ENCODE measurements around the gene CITED1. TPM values are rescaled to one million over a fixed set of nuclear protein-coding genes. Genes with fewer than 3 reads are reported as not detected.
"Not testable (repeated sequence)": the region's sequence is repeated elsewhere in the genome, so short reads cannot be mapped to it uniquely, and the experiment has no call there.

CITED1 gene
- not detected for polyA plus RNA-seq

- peaks cover 61% of the 10 kb centered on the region for H3K27me3 Mint-ChIP-seq
- H3K4me3 Mint-ChIP-seq: peak within 1 kb of the TSS; percentile 84 to 96 (median 91)
- peak within 1 kb of the TSS in 1 of 3 donors; percentile 31 for H3K27ac Mint-ChIP-seq
Measured at GRCh38 chrX:72305286-72306084, at the start of gene CITED1. Gene CITED1 (minus strand): TSS chrX:72305914. CDS start chrX:72302869, 3,045 bp downstream.

GRCh38 chrX:72352786-72353185, 47.1 kb upstream of the CITED1 start:
- Mint-ChIP-seq H3K27me3 (no peaks in the 10 kb centered on the region), H3K4me1 (peaks cover 0 to 1% (median 0%) of the 10 kb centered on the region in 3 donors), H3K36me3 (peaks cover under 1% of the 10 kb centered on the region), H3K4me3 (no peak overlapping the region), H3K9me3 (no peaks in the 10 kb centered on the region), H3K27ac (no peak overlapping the region)

More at GRCh38 chrX:72305286-72306084, at the start of gene CITED1:
- H3K4me1 Mint-ChIP-seq: peaks cover 6 to 17% (median 15%) of the 10 kb centered on the region in 3 donors
- no peaks in the 10 kb centered on the region for H3K9me3 Mint-ChIP-seq
- H3K36me3 Mint-ChIP-seq: no peaks in the 10 kb centered on the region

- H3K4me1 Mint-ChIP-seq: peaks cover 0 to 1% (median 0%) of the 10 kb centered on the region in 3 donors
- H3K27ac Mint-ChIP-seq: no peak overlapping the region
- no peaks in the 10 kb centered on the region for H3K27me3 Mint-ChIP-seq
- no peak overlapping the region for H3K4me3 Mint-ChIP-seq
- H3K9me3 Mint-ChIP-seq: no peaks in the 10 kb centered on the region
- peaks cover 2% of the 10 kb centered on the region for H3K36me3 Mint-ChIP-seq
Measured at GRCh38 chrX:72351606-72352334, 46.1 kb upstream of the CITED1 start.

- Mint-ChIP-seq H3K4me1 (peaks cover 0 to 1% (median 0%) of the 10 kb centered on the region in 3 donors), H3K4me3 (no peak overlapping the region), H3K36me3 (peaks cover 2% of the 10 kb centered on the region), H3K9me3 (no peaks in the 10 kb centered on the region), H3K27ac (no peak overlapping the region), H3K27me3 (peaks cover 3% of the 10 kb centered on the region)
Measured at GRCh38 chrX:72349190-72349589, 43.5 kb upstream of the CITED1 start.

GRCh38 chrX:72348247-72348979, 42.7 kb upstream of the CITED1 start:
- Mint-ChIP-seq H3K4me3 (no peak overlapping the region), H3K27me3 (peaks cover 3% of the 10 kb centered on the region), H3K27ac (no peak overlapping the region), H3K9me3 (no peaks in the 10 kb centered on the region), H3K4me1 (peaks cover 0 to 1% (median 0%) of the 10 kb centered on the region in 3 donors), H3K36me3 (peaks cover 2% of the 10 kb centered on the region)

GRCh38 chrX:72347366-72347765, 41.7 kb upstream of the CITED1 start:
- no peak overlapping the region for H3K27ac Mint-ChIP-seq
- peaks cover 2% of the 10 kb centered on the region for H3K36me3 Mint-ChIP-seq

GRCh38 chrX:72346302-72346949, 40.7 kb upstream of the CITED1 start:
- Mint-ChIP-seq H3K4me1 (peaks cover 0 to 1% (median 0%) of the 10 kb centered on the region in 3 donors), H3K27ac (no peak overlapping the region), H3K9me3 (no peaks in the 10 kb centered on the region), H3K4me3 (no peak overlapping the region), H3K36me3 (peaks cover 2% of the 10 kb centered on the region), H3K27me3 (peaks cover 3% of the 10 kb centered on the region)

More at GRCh38 chrX:72347366-72347765, 41.7 kb upstream of the CITED1 start:
- Mint-ChIP-seq H3K9me3 (no peaks in the 10 kb centered on the region), H3K4me3 (no peak overlapping the region), H3K4me1 (peaks cover 0 to 1% (median 0%) of the 10 kb centered on the region in 3 donors), H3K27me3 (peaks cover 3% of the 10 kb centered on the region)

GRCh38 chrX:72340626-72341025, 34.9 kb upstream of the CITED1 start:
- H3K27me3 Mint-ChIP-seq: peaks cover 5% of the 10 kb centered on the region
- H3K4me1 Mint-ChIP-seq: no peaks in the 10 kb centered on the region
- peaks cover 2% of the 10 kb centered on the region for H3K36me3 Mint-ChIP-seq
- H3K27ac Mint-ChIP-seq: no peak overlapping the region
- no peak overlapping the region for H3K4me3 Mint-ChIP-seq
- H3K9me3 Mint-ChIP-seq: no peaks in the 10 kb centered on the region

GRCh38 chrX:72340041-72340440, 34.3 kb upstream of the CITED1 start:
- H3K27ac Mint-ChIP-seq: no peak overlapping the region
- H3K9me3 Mint-ChIP-seq: no peaks in the 10 kb centered on the region
- no peaks in the 10 kb centered on the region for H3K4me1 Mint-ChIP-seq
- peaks cover 5% of the 10 kb centered on the region for H3K27me3 Mint-ChIP-seq
- H3K36me3 Mint-ChIP-seq: peaks cover 2% of the 10 kb centered on the region
- no peak overlapping the region for H3K4me3 Mint-ChIP-seq

- Mint-ChIP-seq H3K36me3 (peaks cover 3% of the 10 kb centered on the region), H3K9me3 (peaks cover 0 to 4% (median 1%) of the 10 kb centered on the region in 3 donors), H3K27me3 (peaks cover 4% of the 10 kb centered on the region), H3K4me3 (no peak overlapping the region), H3K27ac (no peak overlapping the region), H3K4me1 (no peaks in the 10 kb centered on the region)
Measured at GRCh38 chrX:72330131-72330530, 24.4 kb upstream of the CITED1 start.

GRCh38 chrX:72326605-72327300, 21.0 kb upstream of the CITED1 start:
- no peak overlapping the region for H3K4me3 Mint-ChIP-seq

GRCh38 chrX:72319651-72320050, 13.9 kb upstream of the CITED1 start:
- H3K4me3 Mint-ChIP-seq, H3K27ac Mint-ChIP-seq, H3K9me3 Mint-ChIP-seq, H3K36me3 Mint-ChIP-seq, H3K4me1 Mint-ChIP-seq, H3K27me3 Mint-ChIP-seq: not testable (repeated sequence)

More at GRCh38 chrX:72326605-72327300, 21.0 kb upstream of the CITED1 start:
- H3K27ac Mint-ChIP-seq: no peak overlapping the region
- no peaks in the 10 kb centered on the region for H3K4me1 Mint-ChIP-seq
- H3K9me3 Mint-ChIP-seq: peaks cover 0 to 4% (median 1%) of the 10 kb centered on the region in 3 donors
- H3K27me3 Mint-ChIP-seq: peaks cover 2% of the 10 kb centered on the region
- H3K36me3 Mint-ChIP-seq: peaks cover 3% of the 10 kb centered on the region

- H3K9me3 Mint-ChIP-seq: no peaks in the 10 kb centered on the region
- no peaks in the 10 kb centered on the region for H3K36me3 Mint-ChIP-seq
- peak overlapping the region in 1 of 3 donors; percentile 3 for H3K27ac Mint-ChIP-seq
- H3K4me3 Mint-ChIP-seq: no peak overlapping the region
- H3K27me3 Mint-ChIP-seq: peaks cover 4% of the 10 kb centered on the region
- peaks cover 0 to 3% (median 0%) of the 10 kb centered on the region in 3 donors for H3K4me1 Mint-ChIP-seq
Measured at GRCh38 chrX:72317139-72317538, 11.4 kb upstream of the CITED1 start.

Data from IgD-negative memory B cell (primary cell).